Measurements from ENCODE around the gene SNRNP40.

DNA sequence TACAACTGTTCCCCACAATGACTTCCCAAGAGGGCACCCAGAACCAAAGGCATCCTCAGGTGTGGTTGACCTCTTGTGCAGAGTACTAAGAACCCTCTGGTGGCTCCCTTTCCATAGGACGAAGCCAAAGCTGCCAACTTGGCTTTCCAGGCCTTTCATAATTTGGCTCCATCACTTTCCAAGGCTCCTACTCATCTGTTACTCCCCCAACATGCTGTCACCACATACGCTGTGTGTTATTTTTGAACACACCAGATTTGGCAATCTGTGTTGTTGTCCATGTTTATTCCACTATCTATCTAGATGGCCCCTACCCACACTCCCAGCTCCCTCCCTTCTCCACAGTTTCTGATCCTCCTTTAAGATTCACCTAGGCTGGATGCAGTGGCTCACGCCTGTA is 46.7 kb downstream of the SNRNP40 start:
- TF ChIP-seq, protein P1, sequence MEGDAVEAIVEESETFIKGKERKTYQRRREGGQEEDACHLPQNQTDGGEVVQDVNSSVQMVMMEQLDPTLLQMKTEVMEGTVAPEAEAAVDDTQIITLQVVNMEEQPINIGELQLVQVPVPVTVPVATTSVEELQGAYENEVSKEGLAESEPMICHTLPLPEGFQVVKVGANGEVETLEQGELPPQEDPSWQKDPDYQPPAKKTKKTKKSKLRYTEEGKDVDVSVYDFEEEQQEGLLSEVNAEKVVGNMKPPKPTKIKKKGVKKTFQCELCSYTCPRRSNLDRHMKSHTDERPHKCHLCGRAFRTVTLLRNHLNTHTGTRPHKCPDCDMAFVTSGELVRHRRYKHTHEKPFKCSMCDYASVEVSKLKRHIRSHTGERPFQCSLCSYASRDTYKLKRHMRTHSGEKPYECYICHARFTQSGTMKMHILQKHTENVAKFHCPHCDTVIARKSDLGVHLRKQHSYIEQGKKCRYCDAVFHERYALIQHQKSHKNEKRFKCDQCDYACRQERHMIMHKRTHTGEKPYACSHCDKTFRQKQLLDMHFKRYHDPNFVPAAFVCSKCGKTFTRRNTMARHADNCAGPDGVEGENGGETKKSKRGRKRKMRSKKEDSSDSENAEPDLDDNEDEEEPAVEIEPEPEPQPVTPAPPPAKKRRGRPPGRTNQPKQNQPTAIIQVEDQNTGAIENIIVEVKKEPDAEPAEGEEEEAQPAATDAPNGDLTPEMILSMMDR (conservative IDR thresholded peaks at IDR 0.05; ENCODE audit: low read depth, low read length): no peak
- TF ChIP-seq EZH2 (IDR thresholded peaks at IDR 0.05; ENCODE audit: low read length, unreplicated experiment): no peak
- TF ChIP-seq EZH2phosphoT487 (IDR thresholded peaks at IDR 0.05; ENCODE audit: borderline replicate concordance, low read length): no peak
